WTC11 (cell line): ENCODE data around the gene STX19. TPM values are rescaled to one million over a fixed set of nuclear protein-coding genes. Genes with fewer than 3 reads are reported as not detected.

Experiments used
- ATAC-seq: fragments of 200-7000 bp; cut with Tn5 transposase; 2 replicates; pipeline ENCODE4 v1.10.0; 2021; ENCODE audit warnings: mild to moderate bottlenecking, moderate library complexity
- CTCF ChIA-PET: fragments of 300-600 bp; sonication (Branson Sonifier 250); formaldehyde crosslinking; loops from one replicate; lab custom pipeline; 2021; ENCODE audit warnings: antibody characterized with exemption; lab: Charles Lee
- POLR2A ChIA-PET: fragments of 350-600 bp; sonication (Branson Sonifier 250); formaldehyde crosslinking; loops from one replicate; lab custom pipeline; 2021; ENCODE audit warnings: antibody characterized with exemption; lab: Charles Lee
- DNase-seq: peaks from one replicate; pipeline ENCODE4 v3.0.0; 2021; ENCODE audit warnings: low spot score
- H3K27ac Mint-ChIP-seq: 2 replicates; pipeline ENCODE4 v1.8.0; 2021; ENCODE audit warnings: mixed read lengths
- H3K27me3 Mint-ChIP-seq: 2 replicates; pipeline ENCODE4 v1.8.0; 2021; ENCODE audit warnings: low read depth, mild to moderate bottlenecking, moderate library complexity, mixed read lengths
- H3K36me3 Mint-ChIP-seq: 2 replicates; pipeline ENCODE4 v1.8.0; 2021; ENCODE audit warnings: mixed read lengths
- H3K4me1 Mint-ChIP-seq: 2 replicates; pipeline ENCODE4 v1.8.0; 2022; ENCODE audit warnings: mixed read lengths
- H3K4me3 Mint-ChIP-seq: 2 replicates; pipeline ENCODE4 v1.8.0; 2021; ENCODE audit warnings: mild to moderate bottlenecking, moderate library complexity, mixed read lengths
- H3K9me3 Mint-ChIP-seq: 2 replicates; pipeline ENCODE4 v1.8.0; 2021; ENCODE audit warnings: mixed read lengths
- E2F1 ChIP-seq: sonication (generic); formaldehyde crosslinking; IDR thresholded peaks from 2 replicates; pipeline ENCODE4 v1.8.0; 2022; ENCODE audit warnings: mild to moderate bottlenecking, missing genetic modification reagents
- E2F5 ChIP-seq: sonication (generic); formaldehyde crosslinking; IDR thresholded peaks from 2 replicates; pipeline ENCODE4 v1.8.1; 2022; ENCODE audit warnings: mild to moderate bottlenecking, moderate library complexity, missing genetic modification reagents
- GTF2I ChIP-seq: fragments of 250-450 bp; sonication (Bioruptor Pico); conservative IDR thresholded peaks from 2 replicates; pipeline ENCODE4 v1.4.0; 2021; ENCODE audit warnings: mild to moderate bottlenecking
- IRF1 ChIP-seq: sonication (generic); formaldehyde crosslinking; IDR thresholded peaks from 2 replicates; pipeline ENCODE4 v1.8.0; 2023; ENCODE audit warnings: missing genetic modification reagents
- MXD4 ChIP-seq: fragments of 250-450 bp; sonication (Bioruptor Pico); IDR thresholded peaks from 2 replicates; pipeline ENCODE4 v1.8.0; 2021; ENCODE audit warnings: mild to moderate bottlenecking, moderate library complexity, borderline replicate concordance
- NFE2L1 ChIP-seq: sonication (generic); formaldehyde crosslinking; IDR thresholded peaks from 2 replicates; pipeline ENCODE4 v1.8.1; 2023; ENCODE audit warnings: missing genetic modification reagents
- NR2C2 ChIP-seq: sonication (generic); formaldehyde crosslinking; IDR thresholded peaks from 2 replicates; pipeline ENCODE4 v1.8.0; 2022; ENCODE audit warnings: mild to moderate bottlenecking, missing genetic modification reagents
- SMAD4 ChIP-seq: sonication (generic); formaldehyde crosslinking; IDR thresholded peaks from 2 replicates; pipeline ENCODE4 v1.8.0; 2022; ENCODE audit warnings: mild to moderate bottlenecking, missing genetic modification reagents
- ZMAT4 ChIP-seq: fragments of 250-450 bp; sonication (Bioruptor Pico); IDR thresholded peaks from 2 replicates; pipeline ENCODE4 v1.9.0; 2021; ENCODE audit warnings: mild to moderate bottlenecking
- ZNF121 ChIP-seq: sonication (generic); formaldehyde crosslinking; IDR thresholded peaks from 2 replicates; pipeline ENCODE4 v1.8.0; 2023; ENCODE audit warnings: missing genetic modification reagents
- ZNF396 ChIP-seq: fragments of 250-450 bp; sonication (Bioruptor Pico); IDR thresholded peaks from 2 replicates; pipeline ENCODE4 v1.8.0; 2021; ENCODE audit warnings: mild to moderate bottlenecking, moderate library complexity, borderline replicate concordance
- ZNF425 ChIP-seq: fragments of 250-450 bp; sonication (Bioruptor Pico); conservative IDR thresholded peaks from 2 replicates; pipeline ENCODE4 v1.9.0; 2021; ENCODE audit warnings: mild to moderate bottlenecking
- ZNF512 ChIP-seq: sonication (generic); formaldehyde crosslinking; IDR thresholded peaks from 2 replicates; pipeline ENCODE4 v1.8.1; 2022; ENCODE audit warnings: missing genetic modification reagents, borderline replicate concordance
- ZSCAN18 ChIP-seq: fragments of 250-450 bp; sonication (Bioruptor Pico); IDR thresholded peaks from 2 replicates; pipeline ENCODE4 v2.1.2; 2022; ENCODE audit warnings: mild to moderate bottlenecking, moderate library complexity
- total RNA-seq: library from RNA; stranded (reverse); gene quantifications from 3 replicates; pipeline ENCODE4 v1.2.3, GENCODE V29; 2021

The STX19 gene
- total RNA-seq, 1 experiment from 2014 or later, result not detected

- TF ChIP-seq ZNF512 (no peak), ZNF396 (CRISPR knock-in tag) (no peak)
Measured at GRCh38 chr3:93973131-93974126, 55.0 kb downstream of the STX19 start, which contains the start of gene PROS1 (continued).

GRCh38 chr3:93969997-93970396 lies 58.4 kb downstream of the STX19 start:
- POLR2A ChIA-PET, result no interaction called here
- Mint-ChIP-seq H3K27ac (no peak overlapping the region), H3K4me1 (peaks cover 10% of the 10 kb centered on the region)

More at GRCh38 chr3:93969997-93970396, 58.4 kb downstream of the STX19 start:
- H3K9me3 Mint-ChIP-seq, result peaks cover 34% of the 10 kb centered on the region
- H3K4me3 Mint-ChIP-seq, result no peak overlapping the region
- TF ChIP-seq E2F5 (CRISPR knock-in tag), result no peak
- no peak for TF ChIP-seq NFE2L1 (CRISPR knock-in tag)
- TF ChIP-seq ZNF396 (CRISPR knock-in tag), result no peak
- no peak for TF ChIP-seq E2F1
- TF ChIP-seq IRF1 (CRISPR knock-in tag), result no peak
- TF ChIP-seq ZNF425 (CRISPR knock-in tag), result no peak
- TF ChIP-seq NR2C2 (CRISPR knock-in tag), result no peak
- TF ChIP-seq MXD4 (CRISPR knock-in tag), result no peak
- no peak for TF ChIP-seq ZNF512
- TF ChIP-seq ZSCAN18 (CRISPR knock-in tag), result no peak
- TF ChIP-seq ZMAT4 (CRISPR knock-in tag), result no peak
- TF ChIP-seq SMAD4 (CRISPR knock-in tag), result no peak
- no peak for TF ChIP-seq ZNF121 (CRISPR knock-in tag)
- no peak for TF ChIP-seq GTF2I (CRISPR knock-in tag)
- DNase-seq, result no peak
- CTCF ChIA-PET, result no interaction called here
- H3K27me3 Mint-ChIP-seq, result peaks cover 24% of the 10 kb centered on the region
- ATAC-seq, result no peak
- peaks cover 12% of the 10 kb centered on the region for H3K36me3 Mint-ChIP-seq
